Endodermal cell (in vitro differentiated cells): ENCODE measurements around the gene TPRG1L. TPM values are rescaled to one million over a fixed set of nuclear protein-coding genes. Genes with fewer than 3 reads are reported as not detected.

ENCODE experiments used
- DNase-seq: peaks from one replicate; pipeline ENCODE4 v3.0.0-alpha.2; 2017
- H3K27ac ChIP-seq: 2 replicates; pipeline ENCODE4 v1.5.1; 2013; ENCODE audit warnings: mild to moderate bottlenecking, low read depth, low read length, moderate library complexity
- H3K27me3 ChIP-seq: 2 replicates; pipeline ENCODE4 v1.6.1; 2013; ENCODE audit warnings: mild to moderate bottlenecking, low read length, moderate library complexity; ENCODE audit not compliant: insufficient read depth, control insufficient read depth, poor library complexity, severe bottlenecking
- H3K36me3 ChIP-seq: 2 replicates; pipeline ENCODE4 v1.7.0; 2013; ENCODE audit warnings: mild to moderate bottlenecking, low read length, moderate library complexity; ENCODE audit not compliant: control insufficient read depth, insufficient read depth
- H3K4me1 ChIP-seq: one replicate; pipeline ENCODE4 v1.7.0; 2013; ENCODE audit warnings: low read length; ENCODE audit not compliant: control insufficient read depth, insufficient read depth
- H3K4me3 ChIP-seq: 2 replicates; pipeline ENCODE4 v1.5.1; 2013; ENCODE audit warnings: mild to moderate bottlenecking, low read length, moderate library complexity
- H3K9ac ChIP-seq: 2 replicates; pipeline ENCODE4 v1.6.1; 2013; ENCODE audit warnings: mild to moderate bottlenecking, low read length, moderate library complexity; ENCODE audit not compliant: poor library complexity, severe bottlenecking; ENCODE audit errors: extremely low read depth
- H3K9me3 ChIP-seq: 2 replicates; pipeline ENCODE4 v1.6.1; 2013; ENCODE audit warnings: mild to moderate bottlenecking, low read length, moderate library complexity; ENCODE audit not compliant: control insufficient read depth
- H3K27ac Mint-ChIP-seq: 2 replicates; pipeline ENCODE4 v1.8.0; 2020; ENCODE audit warnings: mixed read lengths
- H3K27me3 Mint-ChIP-seq: 2 replicates; pipeline ENCODE4 v1.8.0; 2021; ENCODE audit warnings: mild to moderate bottlenecking, mixed read lengths; ENCODE audit not compliant: insufficient read depth
- H3K36me3 Mint-ChIP-seq: 2 replicates; pipeline ENCODE4 v1.8.0; 2020; ENCODE audit warnings: low read depth, mixed read lengths
- H3K4me1 Mint-ChIP-seq: 2 replicates; pipeline ENCODE4 v1.8.0; 2020; ENCODE audit warnings: mixed read lengths
- H3K4me3 Mint-ChIP-seq: 2 replicates; pipeline ENCODE4 v1.8.0; 2020; ENCODE audit warnings: mild to moderate bottlenecking, moderate library complexity, mixed read lengths
- H3K9me3 Mint-ChIP-seq: 2 replicates; pipeline ENCODE4 v1.8.0; 2020; ENCODE audit warnings: mild to moderate bottlenecking, mixed read lengths
- WGBS, 2 experiments: methylation state at CpG; one replicate each; pipeline versions ENCODE4 v1.1.5 to v1.1.7; 2013; ENCODE audit warnings: missing lambda C conversion rate in 2 of 2, mixed read lengths in 1 of 2; ENCODE audit not compliant: insufficient coverage in 1 of 2, insufficient read length in 1 of 2; 5-methylcytosine and 5-hydroxymethylcytosine counted together
- total RNA-seq, 2 donors: library from RNA; stranded (reverse); fragmentation: NEBNext Ultra II Directional in 1 of 2; extraction: Animal tissue kit (Norgen Biotek cat#: 25700) in 1 of 2; gene quantifications; 2 replicates in 1 of 2; 3 replicates in 1 of 2; pipeline ENCODE4 v1.2.1, GENCODE V29; 2021
- TF ChIP-seq, protein P1 (sequence below): fragments of 200-600 bp; sonication (generic); conservative IDR thresholded peaks from 2 replicates; pipeline ENCODE4 v1.5.0; 2021; ENCODE audit warnings: antibody characterized with exemption, mild to moderate bottlenecking

The TPRG1L gene
- total RNA-seq, 2 donors from 2014 or later, result 50.4 to 56.4 TPM

DNA sequence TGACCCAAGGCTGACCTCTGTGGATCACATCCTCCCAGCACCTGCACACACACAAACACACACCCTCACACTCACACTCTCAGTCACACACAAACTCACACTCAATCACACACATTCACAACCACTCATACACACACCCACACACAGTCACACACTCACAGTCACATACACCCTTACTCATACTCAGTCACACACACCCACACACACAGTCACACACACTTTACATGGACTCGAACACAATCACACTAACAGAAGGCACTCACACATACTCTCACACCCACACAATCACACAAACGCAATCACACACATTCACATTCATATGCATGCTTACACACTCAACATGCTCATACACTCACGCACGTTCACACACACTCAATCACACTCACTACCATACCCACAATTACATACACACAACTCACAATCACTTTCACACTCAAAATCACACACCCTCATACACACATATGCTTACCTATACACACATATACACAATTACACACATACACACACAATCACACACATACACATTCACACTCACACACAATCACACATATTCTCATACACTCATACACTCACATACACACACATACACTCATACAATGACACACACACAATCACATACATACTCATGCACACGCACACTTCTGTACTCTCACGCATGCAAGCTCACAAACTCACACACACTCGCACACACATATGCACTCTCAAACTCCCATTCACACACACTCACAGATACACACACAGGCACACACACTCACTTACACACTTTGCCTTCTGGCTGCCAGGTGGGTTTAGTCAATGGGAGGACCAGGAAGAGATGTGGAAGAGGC lies 19.6 kb upstream of the TPRG1L start:
- TF ChIP-seq, protein P1, sequence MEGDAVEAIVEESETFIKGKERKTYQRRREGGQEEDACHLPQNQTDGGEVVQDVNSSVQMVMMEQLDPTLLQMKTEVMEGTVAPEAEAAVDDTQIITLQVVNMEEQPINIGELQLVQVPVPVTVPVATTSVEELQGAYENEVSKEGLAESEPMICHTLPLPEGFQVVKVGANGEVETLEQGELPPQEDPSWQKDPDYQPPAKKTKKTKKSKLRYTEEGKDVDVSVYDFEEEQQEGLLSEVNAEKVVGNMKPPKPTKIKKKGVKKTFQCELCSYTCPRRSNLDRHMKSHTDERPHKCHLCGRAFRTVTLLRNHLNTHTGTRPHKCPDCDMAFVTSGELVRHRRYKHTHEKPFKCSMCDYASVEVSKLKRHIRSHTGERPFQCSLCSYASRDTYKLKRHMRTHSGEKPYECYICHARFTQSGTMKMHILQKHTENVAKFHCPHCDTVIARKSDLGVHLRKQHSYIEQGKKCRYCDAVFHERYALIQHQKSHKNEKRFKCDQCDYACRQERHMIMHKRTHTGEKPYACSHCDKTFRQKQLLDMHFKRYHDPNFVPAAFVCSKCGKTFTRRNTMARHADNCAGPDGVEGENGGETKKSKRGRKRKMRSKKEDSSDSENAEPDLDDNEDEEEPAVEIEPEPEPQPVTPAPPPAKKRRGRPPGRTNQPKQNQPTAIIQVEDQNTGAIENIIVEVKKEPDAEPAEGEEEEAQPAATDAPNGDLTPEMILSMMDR, result no peak
- WGBS, 2 experiments, result 88 to 91% methylated on average over 6 to 7 of the region's 7 CpGs
- no peaks in the 10 kb centered on the region for H3K27me3 Mint-ChIP-seq
- Histone ChIP-seq H3K4me1 (peaks cover 3% of the 10 kb centered on the region), H3K9ac (no peak overlapping the region), H3K9me3 (no peaks in the 10 kb centered on the region), H3K27ac (no peak overlapping the region), H3K27me3 (no peaks in the 10 kb centered on the region), H3K4me3 (no peak overlapping the region), H3K36me3 (no peaks in the 10 kb centered on the region)
- H3K4me3 Mint-ChIP-seq, result no peak overlapping the region
- no peak overlapping the region for H3K27ac Mint-ChIP-seq
- no peaks in the 10 kb centered on the region for H3K9me3 Mint-ChIP-seq
- peaks cover 2% of the 10 kb centered on the region for H3K36me3 Mint-ChIP-seq
- peaks cover 4% of the 10 kb centered on the region for H3K4me1 Mint-ChIP-seq
- no peak for DNase-seq

DNA sequence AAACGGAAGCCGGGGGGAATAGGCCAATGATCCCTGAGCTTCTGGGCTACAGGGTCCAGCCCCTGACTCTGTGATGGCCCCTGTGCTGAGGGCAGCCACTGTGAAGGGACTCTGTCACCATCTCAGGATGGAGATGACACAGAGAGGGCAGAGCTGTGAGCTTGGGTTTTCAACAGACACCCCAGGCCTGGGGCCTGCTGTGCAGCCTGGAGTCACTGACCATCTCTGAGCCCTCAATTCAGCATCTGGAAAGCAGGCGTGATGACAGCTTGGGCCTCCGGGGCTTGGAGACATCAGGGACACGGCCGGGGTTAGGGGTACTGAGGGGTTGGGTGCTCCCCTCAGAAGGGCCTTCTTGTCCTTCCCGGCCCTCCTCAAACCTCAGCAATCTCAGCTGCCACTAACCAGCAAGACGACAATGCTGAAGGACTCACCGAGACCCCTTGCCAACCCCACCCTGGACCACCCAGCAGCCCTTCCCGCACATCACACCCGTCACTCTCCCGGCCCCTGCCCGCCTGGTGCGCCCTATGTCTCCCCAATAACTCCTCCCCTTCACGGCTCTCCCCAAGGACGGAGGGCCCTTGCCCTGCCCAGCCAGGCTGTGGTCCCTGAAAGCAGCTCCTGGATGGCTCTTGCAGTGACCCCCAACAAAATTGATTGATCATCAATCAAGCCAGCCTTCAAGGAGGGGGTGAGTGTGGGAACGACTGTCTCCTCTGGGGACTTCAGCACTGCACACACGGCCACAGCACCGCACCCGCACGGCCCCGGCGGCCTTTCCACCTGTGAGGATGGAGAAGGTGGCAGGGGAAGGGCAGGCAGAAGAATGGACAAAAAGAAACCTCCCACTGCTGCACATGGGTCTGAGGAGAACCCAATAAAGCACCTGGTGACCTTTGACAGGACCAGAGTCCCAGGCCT lies 17.8 kb upstream of the TPRG1L start:
- H3K4me3 ChIP-seq, result no peak overlapping the region
- no peak overlapping the region for H3K27ac ChIP-seq
- H3K27me3 ChIP-seq, result no peaks in the 10 kb centered on the region
- Mint-ChIP-seq H3K4me3 (no peak overlapping the region), H3K36me3 (no peaks in the 10 kb centered on the region), H3K27ac (no peak overlapping the region), H3K4me1 (peaks cover 9% of the 10 kb centered on the region), H3K27me3 (peaks cover 6% of the 10 kb centered on the region), H3K9me3 (no peaks in the 10 kb centered on the region)
- WGBS, 2 experiments, result 89 to 98% methylated on average over 8 to 23 of the region's 23 CpGs
- H3K9ac ChIP-seq, result no peak overlapping the region
- TF ChIP-seq, protein P1, result no peak
- H3K9me3 ChIP-seq, result no peaks in the 10 kb centered on the region
- no peak for DNase-seq
- H3K4me1 ChIP-seq, result peaks cover 6% of the 10 kb centered on the region
- H3K36me3 ChIP-seq, result no peaks in the 10 kb centered on the region

DNA sequence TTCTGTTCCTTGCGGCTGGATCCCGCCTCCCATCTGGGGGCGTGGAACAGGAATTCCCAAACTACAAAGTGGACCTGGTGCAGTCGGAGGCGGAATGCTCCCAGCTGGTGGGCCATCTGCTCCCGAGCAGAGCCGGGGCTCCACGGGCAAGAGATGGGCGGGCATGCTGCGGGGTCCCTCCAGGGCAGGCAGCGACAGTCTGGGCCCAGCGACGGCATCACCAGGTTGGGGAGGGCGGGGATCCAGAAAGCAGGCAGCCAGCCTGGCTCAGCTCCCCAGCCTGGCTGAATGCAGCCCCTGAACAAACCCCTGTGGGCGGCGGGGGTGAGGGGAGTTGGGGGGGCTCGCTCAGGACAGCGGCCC lies 17.1 kb upstream of the TPRG1L start:
- H3K4me3 ChIP-seq, result no peak overlapping the region
- H3K4me1 ChIP-seq, result peaks cover 9% of the 10 kb centered on the region
- no peaks in the 10 kb centered on the region for H3K9me3 Mint-ChIP-seq
- 79 to 92% methylated on average over 9 to 18 of the region's 18 CpGs for WGBS, 2 experiments
- no peak for DNase-seq
- H3K36me3 ChIP-seq, result no peaks in the 10 kb centered on the region
- H3K4me1 Mint-ChIP-seq, result peaks cover 13% of the 10 kb centered on the region
- no peaks in the 10 kb centered on the region for H3K36me3 Mint-ChIP-seq
- H3K27me3 ChIP-seq, result no peaks in the 10 kb centered on the region
- TF ChIP-seq, protein P1, result no peak
- no peak overlapping the region for H3K4me3 Mint-ChIP-seq
- no peak overlapping the region for H3K27ac Mint-ChIP-seq
- H3K27ac ChIP-seq, result no peak overlapping the region
- H3K27me3 Mint-ChIP-seq, result peaks cover 10% of the 10 kb centered on the region
- no peak overlapping the region for H3K9ac ChIP-seq
- no peaks in the 10 kb centered on the region for H3K9me3 ChIP-seq
